ENCODE measurements around the gene ZNF467. TPM values are rescaled to one million over a fixed set of nuclear protein-coding genes. Genes with fewer than 3 reads are reported as not detected.

Gene ZNF467
- total RNA-seq, 1 donor from 2014 or later: 3.5 TPM

GRCh38 chr7:149806726-149807125, 33.3 kb upstream of the ZNF467 start:
- Mint-ChIP-seq H3K9me3 (ENCODE audit: low read depth) (no peaks in the 10 kb centered on the region), H3K4me1 (ENCODE audit: low read depth) (no peaks in the 10 kb centered on the region), H3K36me3 (ENCODE audit: low read depth) (no peaks in the 10 kb centered on the region), H3K4me3 (ENCODE audit: unreplicated experiment) (no peak overlapping the region), H3K27me3 (ENCODE audit: low read depth) (peaks cover 27% of the 10 kb centered on the region), H3K27ac (ENCODE audit: unreplicated experiment) (no peak overlapping the region)
- no peak for TF ChIP-seq CTCF (IDR thresholded peaks at IDR 0.05)
- no peak for DNase-seq (ENCODE audit: low spot score)

GRCh38 chr7:149804106-149804505, 30.7 kb upstream of the ZNF467 start:
- no peak for DNase-seq (ENCODE audit: low spot score)
- Mint-ChIP-seq H3K27ac (ENCODE audit: unreplicated experiment) (no peak overlapping the region), H3K4me3 (ENCODE audit: unreplicated experiment) (no peak overlapping the region), H3K36me3 (ENCODE audit: low read depth) (peaks cover 1% of the 10 kb centered on the region), H3K27me3 (ENCODE audit: low read depth) (peaks cover 23% of the 10 kb centered on the region), H3K9me3 (ENCODE audit: low read depth) (no peaks in the 10 kb centered on the region), H3K4me1 (ENCODE audit: low read depth) (no peaks in the 10 kb centered on the region)
- no peak for TF ChIP-seq CTCF (IDR thresholded peaks at IDR 0.05)

- peaks cover 1% of the 10 kb centered on the region for H3K36me3 Mint-ChIP-seq (ENCODE audit: low read depth)
- H3K27ac Mint-ChIP-seq (ENCODE audit: unreplicated experiment): no peak overlapping the region
- no peaks in the 10 kb centered on the region for H3K4me1 Mint-ChIP-seq (ENCODE audit: low read depth)
- TF ChIP-seq CTCF (IDR thresholded peaks at IDR 0.05): no peak
- no peaks in the 10 kb centered on the region for H3K9me3 Mint-ChIP-seq (ENCODE audit: low read depth)
- H3K4me3 Mint-ChIP-seq (ENCODE audit: unreplicated experiment): no peak overlapping the region
- H3K27me3 Mint-ChIP-seq (ENCODE audit: low read depth): peaks cover 23% of the 10 kb centered on the region
- DNase-seq (ENCODE audit: low spot score): no peak
Observed at GRCh38 chr7:149803551-149804074, 30.2 kb upstream of the ZNF467 start.

GRCh38 chr7:149802966-149803365, 29.6 kb upstream of the ZNF467 start:
- no peak for TF ChIP-seq CTCF (IDR thresholded peaks at IDR 0.05)
- H3K27me3 Mint-ChIP-seq (ENCODE audit: low read depth): peaks cover 23% of the 10 kb centered on the region
- no peak overlapping the region for H3K4me3 Mint-ChIP-seq (ENCODE audit: unreplicated experiment)

GRCh38 chr7:149801816-149802215, 28.4 kb upstream of the ZNF467 start:
- no peak for DNase-seq (ENCODE audit: low spot score)
- no peak overlapping the region for H3K27ac Mint-ChIP-seq (ENCODE audit: unreplicated experiment)
- no peaks in the 10 kb centered on the region for H3K9me3 Mint-ChIP-seq (ENCODE audit: low read depth)
- peaks cover 1% of the 10 kb centered on the region for H3K36me3 Mint-ChIP-seq (ENCODE audit: low read depth)
- no peak overlapping the region for H3K4me3 Mint-ChIP-seq (ENCODE audit: unreplicated experiment)
- no peaks in the 10 kb centered on the region for H3K4me1 Mint-ChIP-seq (ENCODE audit: low read depth)
- TF ChIP-seq CTCF (IDR thresholded peaks at IDR 0.05): no peak
- peaks cover 14% of the 10 kb centered on the region for H3K27me3 Mint-ChIP-seq (ENCODE audit: low read depth)

More at GRCh38 chr7:149802966-149803365, 29.6 kb upstream of the ZNF467 start:
- H3K27ac Mint-ChIP-seq (ENCODE audit: unreplicated experiment): no peak overlapping the region
- no peaks in the 10 kb centered on the region for H3K9me3 Mint-ChIP-seq (ENCODE audit: low read depth)
- H3K4me1 Mint-ChIP-seq (ENCODE audit: low read depth): no peaks in the 10 kb centered on the region
- DNase-seq (ENCODE audit: low spot score): no peak
- H3K36me3 Mint-ChIP-seq (ENCODE audit: low read depth): peaks cover 1% of the 10 kb centered on the region

Data from chondrocyte (in vitro differentiated cells).